Stimulated activated CD8-positive, alpha-beta memory T cell treated with anti-CD3 and anti-CD28 coated beads, Interleukin-12 subunit alpha, Interleukin-12 subunit beta, amount 100 ng/mL, for 24 hours (primary cell): ENCODE data around the gene PLCB3.

Experiments
- DNase-seq: peaks from one replicate; pipeline ENCODE4 v3.0.0-alpha.2; 2020; ENCODE audit errors: extremely low read depth

Gene PLCB3

GRCh38 chr11:64222651-64223000 is 28.7 kb upstream of the PLCB3 start:
- DNase-seq, result no peak

GRCh38 chr11:64223001-64223651 is 28.2 kb upstream of the PLCB3 start:
- no peak for DNase-seq

- no peak for DNase-seq
Observed at GRCh38 chr11:64224151-64224890, 27.0 kb upstream of the PLCB3 start.

GRCh38 chr11:64224891-64225607 is 26.3 kb upstream of the PLCB3 start:
- DNase-seq, result no peak

GRCh38 chr11:64225608-64226506 is 25.5 kb upstream of the PLCB3 start, which contains the start of the genes NUDT22 and TRPT1:
TSS of gene NUDT22 (plus strand) at chr11:64226274. CDS start at chr11:64226653, 379 bp downstream.
TSS of gene TRPT1 (minus strand) at chr11:64226186. CDS start at chr11:64225860, 326 bp downstream.
- DNase-seq, result peak; percentile 87

- no peak for DNase-seq
Observed at GRCh38 chr11:64226507-64227051, 24.8 kb upstream of the PLCB3 start.

- no peak for DNase-seq
Observed at GRCh38 chr11:64227405-64227956, 23.8 kb upstream of the PLCB3 start.

GRCh38 chr11:64229090-64229743 is 22.1 kb upstream of the PLCB3 start:
- DNase-seq, result no peak

- DNase-seq, result no peak
Observed at GRCh38 chr11:64229744-64230170, 21.6 kb upstream of the PLCB3 start.

GRCh38 chr11:64230171-64230984 is 21.0 kb upstream of the PLCB3 start, which contains the start of gene DNAJC4:
TSS of gene DNAJC4 (plus strand) at chr11:64230548. CDS start at chr11:64230855, 307 bp downstream.
- DNase-seq, result peak; percentile 74

GRCh38 chr11:64230985-64231365 is 20.4 kb upstream of the PLCB3 start:
- DNase-seq, result no peak

- DNase-seq, result no peak
Observed at GRCh38 chr11:64231546-64231945, 19.8 kb upstream of the PLCB3 start.

GRCh38 chr11:64232182-64232966 is 19.0 kb upstream of the PLCB3 start:
- DNase-seq, result no peak

GRCh38 chr11:64232967-64233315 is 18.4 kb upstream of the PLCB3 start:
- DNase-seq, result no peak

- no peak for DNase-seq
Observed at GRCh38 chr11:64233913-64234586, 17.3 kb upstream of the PLCB3 start, which contains the start of gene VEGFB. TSS of gene VEGFB (plus strand) at chr11:64234584. CDS start at chr11:64234834, 250 bp downstream.

- no peak for DNase-seq
Observed at GRCh38 chr11:64234647-64235379, 16.5 kb upstream of the PLCB3 start.

- no peak for DNase-seq
Observed at GRCh38 chr11:64235437-64236161, 15.7 kb upstream of the PLCB3 start.
